ENCODE data around the gene SCGB2B2.

GRCh38 chr19:34688592-34688991, 11.6 kb upstream of the SCGB2B2 start:
- TF ChIP-seq CTCF (conservative IDR thresholded peaks at IDR 0.05) (no peak), ZFX (IDR thresholded peaks at IDR 0.05) (no peak)

Measured in C4-2B (cell line).